Upper lobe of right lung (tissue), 1 donor: ENCODE measurements around the gene REX1BD. TPM values are rescaled to one million over a fixed set of nuclear protein-coding genes. Genes with fewer than 3 reads are reported as not detected.
A peak's percentile ranks its signal among the peaks of the same experiment; 100 is the strongest.

ENCODE experiments used
- ATAC-seq: fragments of 200-7000 bp; cut with Tn5 transposase; one replicate; pipeline ENCODE4 v1.9.1; 2020; ENCODE audit warnings: mild to moderate bottlenecking, moderate library complexity
- DNase-seq: peaks from one replicate; pipeline ENCODE4 v3.0.0-alpha.2; 2020
- H3K27ac ChIP-seq: fragments of 200-600 bp; one replicate; pipeline ENCODE4 v1.8.0; 2022
- H3K27me3 ChIP-seq: fragments of 200-600 bp; one replicate; pipeline ENCODE4 v1.8.0; 2022; ENCODE audit warnings: mild to moderate bottlenecking
- H3K36me3 ChIP-seq: fragments of 200-600 bp; one replicate; pipeline ENCODE4 v1.8.0; 2022
- H3K4me1 ChIP-seq: fragments of 200-600 bp; one replicate; pipeline ENCODE4 v1.8.0; 2022
- H3K4me3 ChIP-seq: fragments of 200-600 bp; one replicate; pipeline ENCODE4 v1.8.0; 2022; ENCODE audit warnings: mild to moderate bottlenecking
- H3K9me3 ChIP-seq: fragments of 200-600 bp; one replicate; pipeline ENCODE4 v1.8.0; 2022
- intact Hi-C: fragments of 100-400 bp; cut with DNase I; formaldehyde crosslinking; loops from one replicate; pipeline ENCODE4 v1.11.0; 2022
- total RNA-seq: library from RNA; stranded (reverse); fragmentation: NEBNext Ultra II Directional; extraction: Animal tissue kit (Norgen Biotek cat#: 25700); gene quantifications from one replicate; pipeline ENCODE4 v1.2.1, GENCODE V29; 2021
- TF ChIP-seq, protein P1 (sequence below): fragments of 200-600 bp; IDR thresholded peaks from one replicate; pipeline ENCODE4 v1.8.0; 2022; ENCODE audit warnings: antibody characterized with exemption
- donor health status: DM: no; HTN: yes; CAD: no; lungs with severe emphysema.

REX1BD gene
- total RNA-seq, 1 donor from 2014 or later = 57.1 TPM

GRCh38 chr19:18634612-18635297 is 46.2 kb downstream of the REX1BD start:
- Histone ChIP-seq H3K27ac (peak overlapping the region; percentile 3), H3K36me3 (no peaks in the 10 kb centered on the region), H3K4me3 (no peak overlapping the region), H3K27me3 (no peaks in the 10 kb centered on the region), H3K4me1 (peaks cover 20% of the 10 kb centered on the region), H3K9me3 (no peaks in the 10 kb centered on the region)
- ATAC-seq (no peak), DNase-seq (no peak)
- TF ChIP-seq, protein P1, sequence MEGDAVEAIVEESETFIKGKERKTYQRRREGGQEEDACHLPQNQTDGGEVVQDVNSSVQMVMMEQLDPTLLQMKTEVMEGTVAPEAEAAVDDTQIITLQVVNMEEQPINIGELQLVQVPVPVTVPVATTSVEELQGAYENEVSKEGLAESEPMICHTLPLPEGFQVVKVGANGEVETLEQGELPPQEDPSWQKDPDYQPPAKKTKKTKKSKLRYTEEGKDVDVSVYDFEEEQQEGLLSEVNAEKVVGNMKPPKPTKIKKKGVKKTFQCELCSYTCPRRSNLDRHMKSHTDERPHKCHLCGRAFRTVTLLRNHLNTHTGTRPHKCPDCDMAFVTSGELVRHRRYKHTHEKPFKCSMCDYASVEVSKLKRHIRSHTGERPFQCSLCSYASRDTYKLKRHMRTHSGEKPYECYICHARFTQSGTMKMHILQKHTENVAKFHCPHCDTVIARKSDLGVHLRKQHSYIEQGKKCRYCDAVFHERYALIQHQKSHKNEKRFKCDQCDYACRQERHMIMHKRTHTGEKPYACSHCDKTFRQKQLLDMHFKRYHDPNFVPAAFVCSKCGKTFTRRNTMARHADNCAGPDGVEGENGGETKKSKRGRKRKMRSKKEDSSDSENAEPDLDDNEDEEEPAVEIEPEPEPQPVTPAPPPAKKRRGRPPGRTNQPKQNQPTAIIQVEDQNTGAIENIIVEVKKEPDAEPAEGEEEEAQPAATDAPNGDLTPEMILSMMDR = no peak
- intact Hi-C loops = no loop called here

DNA sequence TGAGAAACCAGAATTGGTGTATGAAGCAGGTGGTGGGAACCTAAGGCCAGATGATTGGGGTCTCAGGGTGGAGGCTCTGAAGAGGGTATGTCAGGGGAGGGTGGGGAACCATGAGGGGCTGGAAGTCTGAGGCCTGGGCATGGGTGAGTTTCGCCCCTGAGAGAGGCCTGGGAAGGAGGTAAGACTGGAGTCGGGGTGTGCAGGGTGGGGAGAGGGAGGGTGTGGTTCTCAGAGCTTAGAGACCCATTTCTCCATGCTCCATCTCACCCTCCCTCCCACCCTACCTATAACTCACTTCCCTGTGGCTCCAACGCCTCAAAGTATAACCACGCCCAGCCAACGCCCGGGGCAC is 47.2 kb downstream of the REX1BD start:
- Histone ChIP-seq H3K36me3 (no peaks in the 10 kb centered on the region), H3K4me1 (peaks cover 20% of the 10 kb centered on the region), H3K4me3 (peak overlapping the region; percentile 71), H3K27me3 (no peaks in the 10 kb centered on the region), H3K27ac (no peak overlapping the region), H3K9me3 (no peaks in the 10 kb centered on the region)
- ATAC-seq = no peak
- TF ChIP-seq, protein P1 = no peak
- no peak for DNase-seq
- intact Hi-C loops = no loop called here

- H3K27ac ChIP-seq = peak overlapping the region; percentile 30
- peaks cover 20% of the 10 kb centered on the region for H3K4me1 ChIP-seq
- H3K9me3 ChIP-seq = no peaks in the 10 kb centered on the region
- no peaks in the 10 kb centered on the region for H3K27me3 ChIP-seq
- intact Hi-C loops = no loop called here
- no peaks in the 10 kb centered on the region for H3K36me3 ChIP-seq
- ATAC-seq (peak; percentile 95), DNase-seq (peak; percentile 100)
- peak overlapping the region; percentile 71 for H3K4me3 ChIP-seq
- TF ChIP-seq, protein P1 = no peak
Observed at GRCh38 chr19:18636183-18636968, 47.8 kb downstream of the REX1BD start.

DNA sequence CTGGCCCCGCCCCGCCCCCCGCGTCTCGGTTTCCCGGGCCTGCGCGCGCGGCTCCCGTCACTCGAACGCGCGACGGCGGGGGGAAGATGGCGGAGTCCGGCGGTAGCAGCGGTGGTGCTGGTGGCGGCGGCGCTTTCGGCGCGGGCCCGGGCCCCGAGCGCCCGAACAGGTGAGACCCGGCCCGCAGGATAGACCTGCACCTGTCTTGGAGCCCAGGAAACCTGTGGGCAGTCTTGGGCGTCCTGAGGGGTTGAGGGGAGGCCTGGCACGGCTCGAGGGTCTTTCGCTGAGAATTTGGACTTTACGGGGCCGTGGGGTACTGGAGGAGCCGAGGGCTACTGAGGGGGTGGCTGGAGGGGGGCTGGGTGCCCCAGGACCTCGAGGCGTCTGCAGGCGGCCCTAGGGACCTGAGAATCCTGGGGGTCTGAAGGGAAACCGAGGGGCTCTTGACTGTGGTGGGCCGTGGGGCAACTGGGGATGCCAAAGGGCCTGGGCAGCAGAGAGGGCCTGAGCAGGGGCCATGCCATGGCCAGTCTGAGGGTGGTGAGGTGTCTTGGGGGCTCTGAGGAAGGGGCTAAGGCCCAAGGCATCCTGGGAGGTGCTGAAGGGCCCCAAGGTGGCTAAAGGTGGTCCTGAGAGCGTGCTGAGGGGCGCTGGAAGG is 48.5 kb downstream of the REX1BD start, which contains the start of gene KLHL26:
TSS of gene KLHL26 (plus strand) at position 60 of the 661 bp plus-strand sequence. CDS start at position 87, 27 bp downstream.
- no peak for DNase-seq
- no peaks in the 10 kb centered on the region for H3K9me3 ChIP-seq
- peaks cover 20% of the 10 kb centered on the region for H3K4me1 ChIP-seq
- intact Hi-C loops = no loop called here
- H3K27me3 ChIP-seq = no peaks in the 10 kb centered on the region
- H3K4me3 ChIP-seq = peak within 1 kb of the TSS; percentile 71
- H3K27ac ChIP-seq = peak within 1 kb of the TSS; percentile 87
- TF ChIP-seq, protein P1 = no peak
- H3K36me3 ChIP-seq = no peaks in the 10 kb centered on the region
- ATAC-seq = no peak

GRCh38 chr19:18637673-18638630 is 49.4 kb downstream of the REX1BD start:
- H3K27me3 ChIP-seq = no peaks in the 10 kb centered on the region
- TF ChIP-seq, protein P1 = no peak
- DNase-seq (no peak), ATAC-seq (peak; percentile 7)
- intact Hi-C loops = no loop called here
- peaks cover 20% of the 10 kb centered on the region for H3K4me1 ChIP-seq
- peak overlapping the region; percentile 71 for H3K4me3 ChIP-seq
- H3K9me3 ChIP-seq = no peaks in the 10 kb centered on the region
- H3K36me3 ChIP-seq = no peaks in the 10 kb centered on the region
- peak overlapping the region; percentile 87 for H3K27ac ChIP-seq
